OCI-LY1 (cell line): ENCODE results near the gene SLC9A9.

Experiments used
- H2AFZ ChIP-seq: fragments of 200-600 bp; sonication (generic), shearing (Covaris generic); 2 replicates; pipeline ENCODE4 v1.6.0; 2014; ENCODE audit warnings: antibody characterized with exemption, mild to moderate bottlenecking, low read length
- H3F3A ChIP-seq: fragments of 200-600 bp; sonication (generic), shearing (Covaris generic); 2 replicates; pipeline ENCODE4 v1.6.0; 2014; ENCODE audit warnings: mild to moderate bottlenecking, antibody characterized with exemption, low read length, moderate library complexity; ENCODE audit not compliant: insufficient read depth
- H3K27ac ChIP-seq: fragments of 200-600 bp; sonication (generic); 2 replicates; pipeline ENCODE4 v1.5.1; 2014; ENCODE audit warnings: low read length, mixed run types, mild to moderate bottlenecking, low read depth; ENCODE audit not compliant: poor library complexity, severe bottlenecking
- H3K27me3 ChIP-seq: fragments of 200-600 bp; sonication (generic); 2 replicates; pipeline ENCODE4 v1.6.0; 2014; ENCODE audit warnings: antibody characterized with exemption, mild to moderate bottlenecking, low read length, moderate library complexity; ENCODE audit not compliant: insufficient read depth
- H3K36me3 ChIP-seq: fragments of 200-600 bp; sonication (generic); 2 replicates; pipeline ENCODE4 v1.6.1; 2014; ENCODE audit warnings: mild to moderate bottlenecking, antibody characterized with exemption, low read length, moderate library complexity, mixed read lengths; ENCODE audit not compliant: insufficient read depth
- H3K4me1 ChIP-seq: fragments of 200-600 bp; sonication (generic); 2 replicates; pipeline ENCODE4 v1.5.1; 2014; ENCODE audit warnings: mild to moderate bottlenecking, low read length, moderate library complexity; ENCODE audit not compliant: insufficient read depth, severe bottlenecking
- H3K4me2 ChIP-seq: fragments of 200-600 bp; sonication (generic), shearing (Covaris generic); 2 replicates; pipeline ENCODE4 v1.6.1; 2014; ENCODE audit warnings: low read length
- H3K4me3 ChIP-seq: fragments of 200-600 bp; sonication (generic); 2 replicates; pipeline ENCODE4 v1.5.1; 2014; ENCODE audit warnings: low read length, low read depth, mild to moderate bottlenecking, mixed read lengths; ENCODE audit not compliant: poor library complexity, severe bottlenecking
- H3K79me2 ChIP-seq: fragments of 200-600 bp; shearing (Covaris generic); 2 replicates; pipeline ENCODE4 v1.6.1; 2016; ENCODE audit warnings: mixed run types, low read length, mixed read lengths; ENCODE audit not compliant: insufficient read depth
- H3K9ac ChIP-seq: fragments of 200-600 bp; sonication (generic), shearing (Covaris generic); 2 replicates; pipeline ENCODE4 v1.6.1; 2014; ENCODE audit warnings: mild to moderate bottlenecking, low read length, mixed read lengths
- H3K9me2 ChIP-seq: fragments of 200-600 bp; sonication (generic), shearing (Covaris generic); 2 replicates; pipeline ENCODE4 v1.6.1; 2014; ENCODE audit warnings: low read depth, mild to moderate bottlenecking, low read length, mixed read lengths
- H3K9me3 ChIP-seq: fragments of 200-600 bp; shearing (Covaris generic); 2 replicates; pipeline ENCODE4 v1.6.1; 2014; ENCODE audit warnings: low read length, mixed read lengths
- H4K20me1 ChIP-seq: fragments of 200-600 bp; sonication (generic), shearing (Covaris generic); 2 replicates; pipeline ENCODE4 v1.6.0; 2016; ENCODE audit warnings: mild to moderate bottlenecking, low read length; ENCODE audit not compliant: insufficient read depth
- CTCF ChIP-seq: fragments of 200-600 bp; sonication (generic), shearing (Covaris generic); IDR thresholded peaks from 2 replicates; pipeline ENCODE4 v1.5.1; 2017; ENCODE audit warnings: mild to moderate bottlenecking, antibody characterized with exemption, low read length, moderate library complexity, mixed read lengths
- EZH2 ChIP-seq: fragments of 200-600 bp; sonication (generic), shearing (Covaris generic); IDR thresholded peaks from 2 replicates; pipeline ENCODE4 v1.8.0; 2017; ENCODE audit warnings: borderline replicate concordance, mixed run types, mild to moderate bottlenecking, antibody characterized with exemption, low read length, moderate library complexity, mixed read lengths

The SLC9A9 gene

DNA sequence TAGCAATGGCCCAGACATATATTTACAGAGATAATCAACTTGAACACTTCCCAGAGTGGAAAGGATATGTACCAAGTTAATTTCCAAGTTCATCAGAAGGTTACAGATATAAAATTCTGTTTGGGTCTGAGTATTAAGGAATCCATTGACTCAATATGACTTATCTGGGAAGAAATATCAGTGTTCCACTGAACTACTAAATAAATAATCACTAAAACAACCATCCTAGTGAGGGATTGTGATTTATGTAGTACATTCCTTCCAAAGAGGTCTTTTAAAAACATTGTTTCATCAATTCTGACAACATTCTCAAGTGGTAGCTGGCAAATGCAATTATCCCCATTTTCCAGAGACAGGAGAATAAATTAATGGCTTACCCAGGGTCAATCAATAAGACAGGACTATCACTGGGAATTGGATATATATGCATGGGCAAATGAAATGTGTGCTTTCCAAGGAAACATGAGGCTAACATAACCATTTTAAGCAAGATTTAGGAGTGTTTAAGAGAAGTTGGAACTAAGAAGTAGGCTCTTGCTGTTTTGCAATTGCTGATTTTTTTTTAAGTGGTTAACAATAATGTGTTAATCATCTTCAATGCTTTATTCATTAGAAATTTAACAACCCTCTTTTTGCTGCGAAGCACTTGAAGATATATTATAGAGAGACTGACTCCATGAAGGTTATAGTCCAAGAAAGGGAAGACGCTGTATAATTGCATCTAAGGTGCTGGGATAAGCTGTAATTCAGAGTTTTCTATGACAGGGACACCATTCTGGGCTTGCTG is 37.9 kb downstream of the SLC9A9 start:
- no peak overlapping the region for H3K4me2 ChIP-seq
- no peaks in the 10 kb centered on the region for H3K9me2 ChIP-seq

DNA sequence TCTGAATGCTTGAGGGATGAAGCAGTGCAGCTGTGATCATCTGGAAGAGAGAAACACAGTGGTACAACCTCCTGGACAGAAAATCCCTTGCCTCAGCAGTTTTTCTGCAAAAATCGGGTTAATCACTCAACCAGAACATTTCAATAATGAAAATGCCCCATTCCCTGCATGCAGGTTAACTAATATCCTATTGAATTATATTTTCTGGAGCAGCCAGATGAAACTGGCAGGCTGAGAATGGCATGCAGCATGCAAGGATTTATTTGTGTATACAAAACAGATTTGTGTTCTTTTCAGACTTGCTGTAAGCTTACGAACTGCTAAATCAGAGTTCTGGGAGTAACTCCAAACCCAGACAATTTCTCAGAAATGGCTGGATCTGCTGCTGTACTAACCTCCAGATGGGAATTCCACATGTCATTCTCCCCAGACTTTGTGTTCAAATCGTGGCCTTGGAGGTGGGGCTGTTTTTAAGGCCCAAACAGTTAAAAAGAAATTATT is 39.1 kb downstream of the SLC9A9 start:
- no peak for TF ChIP-seq CTCF
- TF ChIP-seq EZH2, result no peak
- Histone ChIP-seq H3K27ac (no peak overlapping the region), H3K27me3 (0 out of 2 replicates have a peak, but pooled peaks cover 12% of the 10 kb centered on the region), H3K4me2 (no peak overlapping the region), H3K9me3 (no peaks in the 10 kb centered on the region), H3K9ac (no peak overlapping the region), H4K20me1 (no peaks in the 10 kb centered on the region), H3K36me3 (no peaks in the 10 kb centered on the region), H3K79me2 (no peaks in the 10 kb centered on the region), H3K9me2 (no peaks in the 10 kb centered on the region), H3F3A (no peaks in the 10 kb centered on the region), H2AFZ (no peak overlapping the region), H3K4me3 (no peak overlapping the region), H3K4me1 (no peaks in the 10 kb centered on the region)

More for the DNA sequence above, 37.9 kb downstream of the SLC9A9 start:
- Histone ChIP-seq H3F3A (no peaks in the 10 kb centered on the region), H3K4me1 (no peaks in the 10 kb centered on the region), H2AFZ (no peak overlapping the region), H3K9ac (no peak overlapping the region), H3K9me3 (no peaks in the 10 kb centered on the region), H3K36me3 (no peaks in the 10 kb centered on the region), H3K27me3 (0 out of 2 replicates have a peak, but pooled peaks cover 12% of the 10 kb centered on the region), H4K20me1 (no peaks in the 10 kb centered on the region), H3K79me2 (no peaks in the 10 kb centered on the region), H3K27ac (no peak overlapping the region), H3K4me3 (no peak overlapping the region)
- no peak for TF ChIP-seq CTCF

- Histone ChIP-seq H3K9me3 (no peaks in the 10 kb centered on the region), H3F3A (no peaks in the 10 kb centered on the region), H3K4me3 (no peak overlapping the region), H3K27me3 (0 out of 2 replicates have a peak, but pooled peaks cover 7% of the 10 kb centered on the region), H3K79me2 (no peaks in the 10 kb centered on the region), H3K4me1 (no peaks in the 10 kb centered on the region), H4K20me1 (no peaks in the 10 kb centered on the region), H3K27ac (no peak overlapping the region), H2AFZ (no peak overlapping the region), H3K36me3 (no peaks in the 10 kb centered on the region), H3K9me2 (no peaks in the 10 kb centered on the region), H3K4me2 (no peak overlapping the region), H3K9ac (no peak overlapping the region)
- TF ChIP-seq EZH2, result no peak
- no peak for TF ChIP-seq CTCF
Measured at GRCh38 chr3:143808030-143808429, 40.2 kb downstream of the SLC9A9 start.
